GM19193 (cell line): Measurements from ENCODE around the gene PLA2G2D.

Source experiments
- POLR2A ChIP-seq: IDR thresholded peaks from 4 replicates; pipeline ENCODE4 v1.6.1; 2011; ENCODE audit not compliant: insufficient read depth, insufficient read length; ENCODE audit errors: extremely low read depth

Gene PLA2G2D

GRCh38 chr1:20089328-20090077 is 29.8 kb downstream of the PLA2G2D start:
- TF ChIP-seq POLR2A, result no peak

- no peak for TF ChIP-seq POLR2A
Observed at GRCh38 chr1:20087668-20088067, 31.7 kb downstream of the PLA2G2D start.

GRCh38 chr1:20086800-20087199 is 32.5 kb downstream of the PLA2G2D start:
- no peak for TF ChIP-seq POLR2A

- no peak for TF ChIP-seq POLR2A
Observed at GRCh38 chr1:20083178-20083944, 36.0 kb downstream of the PLA2G2D start.

- no peak for TF ChIP-seq POLR2A
Observed at GRCh38 chr1:20082772-20083171, 36.6 kb downstream of the PLA2G2D start.

GRCh38 chr1:20081353-20081810 is 38.0 kb downstream of the PLA2G2D start:
- TF ChIP-seq POLR2A, result no peak

- no peak for TF ChIP-seq POLR2A
Observed at GRCh38 chr1:20080441-20081352, 38.6 kb downstream of the PLA2G2D start.

- no peak for TF ChIP-seq POLR2A
Observed at GRCh38 chr1:20079661-20080305, 39.6 kb downstream of the PLA2G2D start.

- TF ChIP-seq POLR2A, result no peak
Observed at GRCh38 chr1:20078711-20079110, 40.6 kb downstream of the PLA2G2D start.

GRCh38 chr1:20078171-20078651 is 41.1 kb downstream of the PLA2G2D start:
- no peak for TF ChIP-seq POLR2A

- TF ChIP-seq POLR2A, result no peak
Observed at GRCh38 chr1:20076710-20077461, 42.5 kb downstream of the PLA2G2D start.

GRCh38 chr1:20076223-20076622 is 43.1 kb downstream of the PLA2G2D start:
- TF ChIP-seq POLR2A, result no peak

- no peak for TF ChIP-seq POLR2A
Observed at GRCh38 chr1:20075345-20075744, 44.0 kb downstream of the PLA2G2D start.
